ENCODE results near the gene ATP2A1.

- no peak for TF ChIP-seq TSC22D2 (CRISPR knock-in tag; IDR thresholded peaks at IDR 0.05; ENCODE audit: borderline replicate concordance)
- no peak for TF ChIP-seq ZBTB40 (IDR thresholded peaks at IDR 0.05)
- no peak for TF ChIP-seq ZBTB40 (CRISPR knock-in tag; IDR thresholded peaks at IDR 0.05)
- no peak for TF ChIP-seq ZFP62 (CRISPR knock-in tag; IDR thresholded peaks at IDR 0.05)
- TF ChIP-seq, protein P1, sequence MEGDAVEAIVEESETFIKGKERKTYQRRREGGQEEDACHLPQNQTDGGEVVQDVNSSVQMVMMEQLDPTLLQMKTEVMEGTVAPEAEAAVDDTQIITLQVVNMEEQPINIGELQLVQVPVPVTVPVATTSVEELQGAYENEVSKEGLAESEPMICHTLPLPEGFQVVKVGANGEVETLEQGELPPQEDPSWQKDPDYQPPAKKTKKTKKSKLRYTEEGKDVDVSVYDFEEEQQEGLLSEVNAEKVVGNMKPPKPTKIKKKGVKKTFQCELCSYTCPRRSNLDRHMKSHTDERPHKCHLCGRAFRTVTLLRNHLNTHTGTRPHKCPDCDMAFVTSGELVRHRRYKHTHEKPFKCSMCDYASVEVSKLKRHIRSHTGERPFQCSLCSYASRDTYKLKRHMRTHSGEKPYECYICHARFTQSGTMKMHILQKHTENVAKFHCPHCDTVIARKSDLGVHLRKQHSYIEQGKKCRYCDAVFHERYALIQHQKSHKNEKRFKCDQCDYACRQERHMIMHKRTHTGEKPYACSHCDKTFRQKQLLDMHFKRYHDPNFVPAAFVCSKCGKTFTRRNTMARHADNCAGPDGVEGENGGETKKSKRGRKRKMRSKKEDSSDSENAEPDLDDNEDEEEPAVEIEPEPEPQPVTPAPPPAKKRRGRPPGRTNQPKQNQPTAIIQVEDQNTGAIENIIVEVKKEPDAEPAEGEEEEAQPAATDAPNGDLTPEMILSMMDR (CRISPR knock-in tag; IDR thresholded peaks at IDR 0.05) = no peak
- no peak for TF ChIP-seq ZNF839 (CRISPR knock-in tag; IDR thresholded peaks at IDR 0.05; ENCODE audit: borderline replicate concordance)
- no peak for TF ChIP-seq ATF2 (CRISPR knock-in tag; IDR thresholded peaks at IDR 0.05)
- TF ChIP-seq RBM22 (optimal IDR thresholded peaks at IDR 0.05; ENCODE audit: low read length) = no peak
- no peak for TF ChIP-seq ZNF724P (CRISPR knock-in tag; IDR thresholded peaks at IDR 0.05; ENCODE audit: borderline replicate concordance)
- no peak for TF ChIP-seq ZNF256 (CRISPR knock-in tag; conservative IDR thresholded peaks at IDR 0.05)
- TF ChIP-seq SRSF4 (IDR thresholded peaks at IDR 0.05; ENCODE audit: low read depth, low read length, poor library complexity, severe bottlenecking) = no peak
Observed at GRCh38 chr16:28900601-28901000, 22.3 kb downstream of the ATP2A1 start.

Measured in HepG2 (cell line).